ENCODE results near the gene CCDC30.

- TF ChIP-seq, protein P1, sequence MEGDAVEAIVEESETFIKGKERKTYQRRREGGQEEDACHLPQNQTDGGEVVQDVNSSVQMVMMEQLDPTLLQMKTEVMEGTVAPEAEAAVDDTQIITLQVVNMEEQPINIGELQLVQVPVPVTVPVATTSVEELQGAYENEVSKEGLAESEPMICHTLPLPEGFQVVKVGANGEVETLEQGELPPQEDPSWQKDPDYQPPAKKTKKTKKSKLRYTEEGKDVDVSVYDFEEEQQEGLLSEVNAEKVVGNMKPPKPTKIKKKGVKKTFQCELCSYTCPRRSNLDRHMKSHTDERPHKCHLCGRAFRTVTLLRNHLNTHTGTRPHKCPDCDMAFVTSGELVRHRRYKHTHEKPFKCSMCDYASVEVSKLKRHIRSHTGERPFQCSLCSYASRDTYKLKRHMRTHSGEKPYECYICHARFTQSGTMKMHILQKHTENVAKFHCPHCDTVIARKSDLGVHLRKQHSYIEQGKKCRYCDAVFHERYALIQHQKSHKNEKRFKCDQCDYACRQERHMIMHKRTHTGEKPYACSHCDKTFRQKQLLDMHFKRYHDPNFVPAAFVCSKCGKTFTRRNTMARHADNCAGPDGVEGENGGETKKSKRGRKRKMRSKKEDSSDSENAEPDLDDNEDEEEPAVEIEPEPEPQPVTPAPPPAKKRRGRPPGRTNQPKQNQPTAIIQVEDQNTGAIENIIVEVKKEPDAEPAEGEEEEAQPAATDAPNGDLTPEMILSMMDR (IDR thresholded peaks at IDR 0.05; ENCODE audit: low read depth, low read length), result no peak
- no peak for TF ChIP-seq EZH2phosphoT487 (IDR thresholded peaks at IDR 0.05; ENCODE audit: low read depth)
Measured at GRCh38 chr1:42587753-42588152, 124.7 kb downstream of the CCDC30 start.
